CD14-positive monocyte (primary cell): ENCODE measurements around the gene DCHS1. TPM values are rescaled to one million over a fixed set of nuclear protein-coding genes. Genes with fewer than 3 reads are reported as not detected.

Experiments used
- DNase-seq, 3 donors: peaks; one replicate each; pipeline ENCODE4 v3.0.0-alpha.2; 2011 to 2022
- H2AFZ ChIP-seq: 2 replicates; pipeline ENCODE4 v1.6.0; 2012; ENCODE audit warnings: mild to moderate bottlenecking, low read depth, low read length, inconsistent platforms; ENCODE audit not compliant: insufficient read depth, poor library complexity, severe bottlenecking
- H3K27ac ChIP-seq, 2 donors: 1 replicate in 1 of 2; 2 replicates in 1 of 2; pipeline ENCODE4 v1.5.1; 2012 to 2013; ENCODE audit warnings: low read length in 2 of 2, control low read depth in 1 of 2, inconsistent platforms in 1 of 2, low read depth in 1 of 2, mild to moderate bottlenecking in 1 of 2
- H3K27me3 ChIP-seq, 2 donors: one replicate each; pipeline versions ENCODE4 v1.6.0 to v1.6.1; 2011 to 2013; ENCODE audit warnings: low read length in 2 of 2; ENCODE audit not compliant: control insufficient read depth in 2 of 2, insufficient read depth in 2 of 2
- H3K36me3 ChIP-seq, 2 donors: replicated peaks in 1 of 2; 1 replicate in 1 of 2; 2 replicates in 1 of 2; pipeline versions ENCODE4 v1.5.1 to v1.6.1; 2012 to 2013; ENCODE audit warnings: low read length in 2 of 2, control low read depth in 1 of 2, inconsistent platforms in 1 of 2, mild to moderate bottlenecking in 1 of 2; ENCODE audit not compliant: insufficient read depth in 2 of 2, control insufficient read depth in 1 of 2
- H3K4me1 ChIP-seq, 2 donors: 1 replicate in 1 of 2; 2 replicates in 1 of 2; pipeline versions ENCODE4 v1.5.1 to v1.6.1; 2012 to 2013; ENCODE audit warnings: low read length in 2 of 2, control low read depth in 1 of 2, inconsistent platforms in 1 of 2, mild to moderate bottlenecking in 1 of 2, moderate library complexity in 1 of 2; ENCODE audit not compliant: insufficient read depth in 2 of 2, control insufficient read depth in 1 of 2
- H3K4me2 ChIP-seq: replicated peaks from 2 replicates; pipeline ENCODE3; 2012; ENCODE audit warnings: low read length, moderate library complexity, mild to moderate bottlenecking; ENCODE audit not compliant: poor library complexity, severe bottlenecking; ENCODE audit errors: extremely low read depth
- H3K4me3 ChIP-seq, 3 experiments: fragments of 200-600 bp in 1 of 3; sonication (generic) in 1 of 3; replicated peaks in 1 of 3; 1 replicate in 2 of 3; 2 replicates in 1 of 3; pipeline ENCODE4 v1.5.1; 2011 to 2013; ENCODE audit warnings: low read length in 3 of 3, mild to moderate bottlenecking in 3 of 3, control low read depth in 2 of 3, low read depth in 2 of 3, inconsistent platforms in 1 of 3, moderate library complexity in 1 of 3
- H3K79me2 ChIP-seq: 2 replicates; pipeline ENCODE4 v1.6.0; 2012; ENCODE audit warnings: mild to moderate bottlenecking, control low read depth, inconsistent platforms, low read length, moderate library complexity; ENCODE audit not compliant: insufficient read depth
- H3K9ac ChIP-seq: 2 replicates; pipeline ENCODE4 v1.6.0; 2017; ENCODE audit warnings: low read length, mild to moderate bottlenecking; ENCODE audit not compliant: insufficient read depth, poor library complexity, severe bottlenecking
- H3K9me3 ChIP-seq, 2 donors: replicated peaks in 1 of 2; 1 replicate in 1 of 2; 2 replicates in 1 of 2; pipeline versions ENCODE4 v1.5.1 to v1.6.1; 2012 to 2013; ENCODE audit warnings: low read length in 2 of 2, control low read depth in 1 of 2; ENCODE audit not compliant: control insufficient read depth in 1 of 2, insufficient read depth in 1 of 2
- H4K20me1 ChIP-seq: 2 replicates; pipeline ENCODE4 v1.6.0; 2012; ENCODE audit warnings: mild to moderate bottlenecking, low read length, control low read depth, moderate library complexity; ENCODE audit not compliant: insufficient read depth
- H3K27ac Mint-ChIP-seq, 7 donors: one replicate each; pipeline ENCODE4 v1.8.0; 2020; ENCODE audit warnings: mild to moderate bottlenecking in 7 of 7, mixed read lengths in 7 of 7, moderate library complexity in 6 of 7, inconsistent platforms in 2 of 7
- H3K27me3 Mint-ChIP-seq, 3 donors: one replicate each; pipeline ENCODE4 v1.8.0; 2021 to 2022; ENCODE audit warnings: low read depth in 3 of 3, mild to moderate bottlenecking in 3 of 3, mixed read lengths in 3 of 3, moderate library complexity in 3 of 3, inconsistent platforms in 1 of 3
- H3K36me3 Mint-ChIP-seq, 2 donors: one replicate each; pipeline ENCODE4 v1.8.0; 2020; ENCODE audit warnings: mixed read lengths in 2 of 2, inconsistent platforms in 1 of 2, mild to moderate bottlenecking in 1 of 2
- H3K4me1 Mint-ChIP-seq: one replicate; pipeline ENCODE4 v1.8.0; 2020; ENCODE audit warnings: mild to moderate bottlenecking, mixed read lengths
- H3K4me3 Mint-ChIP-seq, 2 donors: one replicate each; pipeline ENCODE4 v1.8.0; 2020; ENCODE audit warnings: mild to moderate bottlenecking in 2 of 2, mixed read lengths in 2 of 2, moderate library complexity in 1 of 2
- H3K9me3 Mint-ChIP-seq, 7 donors: one replicate each; pipeline ENCODE4 v1.8.0; 2020 to 2022; ENCODE audit warnings: mixed read lengths in 7 of 7, mild to moderate bottlenecking in 6 of 7, moderate library complexity in 6 of 7, inconsistent platforms in 2 of 7
- CTCF ChIP-seq: fragments of 200-600 bp; IDR thresholded peaks from one replicate; pipeline ENCODE4 v1.8.0; 2022; ENCODE audit warnings: antibody characterized with exemption, mild to moderate bottlenecking
- WGBS: methylation state at CpG from one replicate; pipeline ENCODE4 v1.1.5; 2013; ENCODE audit warnings: missing lambda C conversion rate; ENCODE audit not compliant: insufficient coverage; 5-methylcytosine and 5-hydroxymethylcytosine counted together
- intact Hi-C, 2 donors: fragments of 100-400 bp; cut with micrococcal nuclease; formaldehyde crosslinking; loops; one replicate each; pipeline versions ENCODE4 v1.15.0 to v1.15.1; 2023
- polyA plus RNA-seq, 3 donors: library from polyadenylated mRNA; depleted of rRNA in 1 of 3; unstranded in 2 of 3; stranded (reverse) in 1 of 3; fragments of 300-500 nt in 2 of 3; fragments of >200 nt in 1 of 3; fragmentation: Illumina TruSeq in 2 of 3; gene quantifications; 1 replicate in 2 of 3; 2 replicates in 1 of 3; pipeline ENCODE4 v1.2.3, GENCODE V29; 2012 to 2021

Gene DCHS1
- polyA plus RNA-seq, 3 donors, result 0.01 to 0.88 (median 0.02) TPM

GRCh38 chr11:6630632-6631291 lies 24.8 kb downstream of the DCHS1 start:
- Histone ChIP-seq H3K79me2 (no peaks in the 10 kb centered on the region), H3K9ac (no peak overlapping the region), H3K4me1 (peaks cover 24 to 27% of the 10 kb centered on the region in 2 donors), H3K4me3 (no peak overlapping the region), H3K4me2 (no peak overlapping the region), H4K20me1 (no peaks in the 10 kb centered on the region), H2AFZ (no peak overlapping the region), H3K36me3 (no peaks in the 10 kb centered on the region), H3K27me3 (no peaks in the 10 kb centered on the region), H3K9me3 (no peaks in the 10 kb centered on the region), H3K27ac (no peak overlapping the region)
- peaks cover 7% of the 10 kb centered on the region for H3K4me1 Mint-ChIP-seq
- H3K9me3 Mint-ChIP-seq, result peaks cover 0 to 9% (median 0%) of the 10 kb centered on the region in 7 donors
- TF ChIP-seq CTCF, result no peak
- over 99% methylated on average over 28 of the region's 28 CpGs for WGBS
- no peak for DNase-seq
- peaks cover 0 to 2% (median 0%) of the 10 kb centered on the region in 3 donors for H3K27me3 Mint-ChIP-seq
- intact Hi-C loops, result no loop called here
- no peak overlapping the region for H3K27ac Mint-ChIP-seq
- H3K36me3 Mint-ChIP-seq, result no peaks in the 10 kb centered on the region
- no peak overlapping the region for H3K4me3 Mint-ChIP-seq

GRCh38 chr11:6629892-6630631 lies 25.5 kb downstream of the DCHS1 start:
- Mint-ChIP-seq H3K9me3 (peaks cover 0 to 9% (median 0%) of the 10 kb centered on the region in 7 donors), H3K36me3 (no peaks in the 10 kb centered on the region), H3K27me3 (peaks cover 0 to 2% (median 0%) of the 10 kb centered on the region in 3 donors), H3K27ac (no peak overlapping the region), H3K4me3 (no peak overlapping the region), H3K4me1 (peaks cover 7% of the 10 kb centered on the region)
- H3K4me2 ChIP-seq, result no peak overlapping the region
- H3K4me1 ChIP-seq, result peaks cover 17 to 20% of the 10 kb centered on the region in 2 donors
- no peaks in the 10 kb centered on the region for H3K36me3 ChIP-seq
- H3K27me3 ChIP-seq, result no peaks in the 10 kb centered on the region
- no peak for DNase-seq
- H2AFZ ChIP-seq, result no peak overlapping the region
- H3K79me2 ChIP-seq, result no peaks in the 10 kb centered on the region
- intact Hi-C loops, result no loop called here
- H3K9ac ChIP-seq, result no peak overlapping the region
- H3K4me3 ChIP-seq, result no peak overlapping the region
- no peak for TF ChIP-seq CTCF
- H3K9me3 ChIP-seq, result no peaks in the 10 kb centered on the region
- no peak overlapping the region for H3K27ac ChIP-seq
- no peaks in the 10 kb centered on the region for H4K20me1 ChIP-seq
- 96% methylated on average over 101 of the region's 102 CpGs for WGBS
